GM12878 (cell line): Measurements from ENCODE around the gene WRAP73. TPM values are rescaled to one million over a fixed set of nuclear protein-coding genes. Genes with fewer than 3 reads are reported as not detected.

Experiments
- ATAC-seq: fragments of 200-7000 bp; cut with Tn5 transposase; 3 replicates; pipeline ENCODE4 v1.9.1; 2020; ENCODE audit warnings: mild to moderate bottlenecking, moderate library complexity
- BruUV-seq: library from RNA; stranded (reverse); fragments of 400-500 nt; replicated peaks from 2 replicates; lab custom pipeline; 2021; lab: Mats Ljungman, UMichigan
- CTCF ChIA-PET: fragments of 300-600 bp; sonication (Branson Sonifier 250); formaldehyde crosslinking; extraction: SDS; loops from one replicate; lab custom pipeline; 2021; ENCODE audit warnings: inconsistent platforms; lab: Yijun Ruan, JAX
- POLR2A ChIA-PET: fragments of 350-600 bp; formaldehyde crosslinking; extraction: SDS; loops from one replicate; lab custom pipeline; 2021; ENCODE audit warnings: inconsistent platforms; lab: Charles Lee
- RAD21 ChIA-PET: fragments of 300-600 bp; sonication (Branson Sonifier 250); formaldehyde crosslinking; loops from one replicate; lab custom pipeline; 2023; ENCODE audit warnings: antibody characterized with exemption; ENCODE audit not compliant: unreplicated experiment; lab: Charles Lee
- SMC1A ChIA-PET: fragments of 300-600 bp; sonication (Branson Sonifier 250); formaldehyde crosslinking; loops from one replicate; lab custom pipeline; 2023; ENCODE audit not compliant: unreplicated experiment, uncharacterized antibody; lab: Charles Lee
- DNase-seq: peaks from one replicate; pipeline ENCODE4 v3.0.0-alpha.2; 2011; ENCODE audit warnings: low read depth, low spot score
- FAIRE-seq: peaks from 3 replicates; lab custom pipeline; 2011; peaks lifted over from hg19 to GRCh38; lab: Jason Lieb, UNC
- H2AFZ ChIP-seq: 2 replicates; pipeline ENCODE4 v1.6.0; 2011; ENCODE audit warnings: low read depth, low read length, control low read depth; ENCODE audit not compliant: control insufficient read depth
- H3K27ac ChIP-seq: 2 replicates; pipeline ENCODE4 v1.5.1; 2011; ENCODE audit warnings: control low read depth; ENCODE audit not compliant: control insufficient read depth, insufficient read depth
- H3K27me3 ChIP-seq, 2 experiments: replicated peaks in 1 of 2; 2 replicates each; pipeline versions ENCODE4 v1.6.0 to v1.6.1; 2011; ENCODE audit warnings: low read length in 1 of 2; ENCODE audit not compliant: control insufficient read depth in 2 of 2, insufficient read depth in 2 of 2
- H3K36me3 ChIP-seq, 2 experiments: 2 replicates each; pipeline ENCODE4 v1.5.1; 2011; ENCODE audit warnings: low read length in 1 of 2; ENCODE audit not compliant: control insufficient read depth in 2 of 2, insufficient read depth in 2 of 2
- H3K4me1 ChIP-seq: 2 replicates; pipeline ENCODE4 v1.6.1; 2011; ENCODE audit warnings: mild to moderate bottlenecking, low read length, moderate library complexity, mixed read lengths; ENCODE audit not compliant: control insufficient read depth, insufficient read depth
- H3K4me2 ChIP-seq: 2 replicates; pipeline ENCODE4 v1.6.0; 2011; ENCODE audit warnings: control low read depth; ENCODE audit not compliant: control insufficient read depth, insufficient read depth
- H3K4me3 ChIP-seq: fragments of 200-600 bp; sonication (generic); 2 replicates; pipeline ENCODE4 v1.5.1; 2016
- H3K79me2 ChIP-seq: 2 replicates; pipeline ENCODE4 v1.6.0; 2011; ENCODE audit warnings: low read length; ENCODE audit not compliant: control insufficient read depth, insufficient read depth
- H3K9ac ChIP-seq: 2 replicates; pipeline ENCODE4 v1.8.0; 2011; ENCODE audit warnings: low read length, control low read depth, mixed read lengths; ENCODE audit not compliant: control insufficient read depth, insufficient read depth
- H3K9me3 ChIP-seq: replicated peaks from 3 replicates; pipeline ENCODE4 v1.5.1; 2011; ENCODE audit warnings: mild to moderate bottlenecking, low read length; ENCODE audit not compliant: control insufficient read depth, insufficient read depth
- H4K20me1 ChIP-seq: 2 replicates; pipeline ENCODE4 v1.6.0; 2011; ENCODE audit not compliant: control insufficient read depth, insufficient read depth
- EED ChIP-seq: sonication (generic); IDR thresholded peaks from 2 replicates; pipeline ENCODE4 v1.6.1; 2016; ENCODE audit warnings: antibody characterized with exemption, low read depth
- EGR1 ChIP-seq, 2 experiments: IDR thresholded peaks; 1 replicate in 1 of 2; 2 replicates in 1 of 2; pipeline ENCODE4 v1.6.1; 2011 to 2012; ENCODE audit warnings: low read depth in 2 of 2, low read length in 2 of 2, borderline replicate concordance in 1 of 2, mild to moderate bottlenecking in 1 of 2, moderate library complexity in 1 of 2
- ESRRA ChIP-seq: IDR thresholded peaks from 2 replicates; pipeline ENCODE4 v1.6.1; 2012; ENCODE audit warnings: mild to moderate bottlenecking, low read length, improper control_type of control experiment
- FOS ChIP-seq: IDR thresholded peaks from 3 replicates; pipeline ENCODE4 v1.6.1; 2011; ENCODE audit warnings: borderline replicate concordance; ENCODE audit not compliant: insufficient read length; ENCODE audit errors: extremely low read depth
- HDAC6 ChIP-seq: fragments of 200-600 bp; sonication (generic); IDR thresholded peaks from one replicate; pipeline ENCODE4 v1.8.0; 2017; ENCODE audit warnings: antibody characterized with exemption; ENCODE audit not compliant: unreplicated experiment
- IKZF1 ChIP-seq: fragments of 450-650 bp; conservative IDR thresholded peaks from 2 replicates; pipeline ENCODE4 v1.6.1; 2017; ENCODE audit warnings: antibody characterized with exemption, mild to moderate bottlenecking
- ZNF217 ChIP-seq: fragments of 450-650 bp; IDR thresholded peaks from 2 replicates; pipeline ENCODE4 v1.6.1; 2017; ENCODE audit warnings: antibody characterized with exemption, mild to moderate bottlenecking
- WGBS: methylation state at CpG from one replicate; pipeline ENCODE4 v1.1.6; 2016; ENCODE audit warnings: low lambda C conversion rate; ENCODE audit not compliant: insufficient replicate concordance, insufficient coverage; ENCODE audit errors: missing lambda C conversion rate; 5-methylcytosine and 5-hydroxymethylcytosine counted together
- in situ Hi-C: fragments of 300-500 bp; cut with MboI; formaldehyde crosslinking; loops from 9 replicates; pipeline ENCODE4 v1.14.3; 2018; ENCODE audit warnings: mixed read lengths
- intact Hi-C: fragments of 100-400 bp; cut with micrococcal nuclease; formaldehyde crosslinking; loops from one replicate; pipeline ENCODE4 v1.14.2; 2022; ENCODE audit not compliant: unreplicated experiment
- polyA plus RNA-seq, 11 experiments: library from polyadenylated mRNA; depleted of rRNA in 4 of 11; unstranded in 6 of 11; stranded (reverse) in 5 of 11; fragments of >200 nt; fragmentation: Nextera tagmentation in 4 of 11; fragmentation: Illumina TruSeq in 1 of 11; extraction: Ambion mirVana in 4 of 11; extraction: Trizol in 1 of 11; gene quantifications; 1 replicate in 1 of 11; 2 replicates in 10 of 11; pipeline versions ENCODE4 v1.2.1 to v1.2.3, GENCODE V29; 2011 to 2016; ENCODE audit warnings: inconsistent platforms in 2 of 11, missing spikeins in 2 of 11, low read depth in 1 of 11
- total RNA-seq, 4 experiments: library from RNA; depleted of rRNA in 3 of 4; stranded (reverse); fragments of >200 nt in 3 of 4; fragmentation: Illumina TruSeq in 1 of 4; extraction: Trizol in 1 of 4; gene quantifications; 2 replicates each; pipeline versions ENCODE4 v1.2.1 to v1.2.3, GENCODE V29; 2013 to 2021
- TF ChIP-seq, protein P1 (sequence below): fragments of 450-650 bp; IDR thresholded peaks from 2 replicates; pipeline ENCODE4 v1.6.1; 2017; ENCODE audit warnings: mild to moderate bottlenecking, moderate library complexity

Gene WRAP73
- total and polyA plus RNA-seq, 10 of the 15 experiments (the other 5 are each of a cell fraction or from before 2014, with no cell fraction given), result 3.2 to 65.8 (median 48.0) TPM

DNA sequence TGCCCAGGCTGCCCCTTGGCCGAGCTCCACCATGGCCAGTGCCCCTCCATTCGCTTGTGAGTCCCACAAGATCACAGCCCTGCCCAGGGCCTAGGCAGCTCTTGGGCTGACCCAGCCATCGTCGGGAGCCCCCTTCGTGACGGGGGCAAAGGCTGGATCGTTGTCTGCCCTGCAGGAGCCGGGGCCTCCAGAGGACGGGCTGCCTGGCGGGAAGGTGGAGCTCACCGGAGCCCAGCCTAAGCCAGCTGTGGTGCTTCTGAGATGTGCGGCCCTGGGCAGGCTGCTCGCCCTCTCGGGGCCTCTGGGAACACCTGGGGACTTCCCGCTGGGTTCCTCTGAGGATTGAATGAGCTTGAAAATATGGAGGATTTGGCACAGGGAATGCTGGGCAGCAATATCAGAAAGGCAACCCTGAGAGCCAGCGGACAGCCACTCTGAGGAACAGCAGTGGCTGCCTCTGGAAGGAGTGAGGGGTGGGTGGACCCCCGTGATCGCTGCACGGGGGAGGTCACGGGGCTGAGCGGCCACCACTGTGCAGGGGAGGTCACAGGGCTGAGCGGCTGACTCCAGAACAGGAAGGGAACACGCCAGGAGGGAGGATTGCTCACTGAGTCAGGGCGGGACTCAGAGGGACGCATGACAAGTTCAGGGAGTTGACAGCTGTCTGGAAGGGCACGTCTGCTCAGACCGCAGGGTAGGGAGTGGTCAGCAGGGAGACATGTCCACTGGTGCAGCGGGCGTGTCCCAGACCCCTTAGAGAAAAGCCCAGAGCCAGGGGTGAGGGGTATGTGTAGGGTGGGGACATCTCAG is 21.7 kb upstream of the WRAP73 start:
- no peak for FAIRE-seq

More for the DNA sequence above, 21.7 kb upstream of the WRAP73 start:
- POLR2A ChIA-PET, result interaction anchor here (4.0 kb wide), 1 partner anchor 17 kb away, joined by 65 read pairs; the partner anchor contains the start of gene TP73
- intact Hi-C loops, result no loop called here
- Histone ChIP-seq H3K36me3 (peaks cover 0 to 12% of the 10 kb centered on the region in 2 experiments; a peak in 2 of 4 replicates), H4K20me1 (no peaks in the 10 kb centered on the region), H2AFZ (no peak overlapping the region), H3K9me3 (no peaks in the 10 kb centered on the region), H3K27ac (peak overlapping the region; percentile 93), H3K4me1 (peaks cover 80% of the 10 kb centered on the region), H3K79me2 (peaks cover 81% of the 10 kb centered on the region), H3K27me3 (no peaks in the 10 kb centered on the region), H3K4me3 (no peak overlapping the region), H3K4me2 (peak overlapping the region; percentile 85), H3K9ac (no peak overlapping the region; the same call in 1 of the 2 replicates)
- no peak for TF ChIP-seq EED
- TF ChIP-seq FOS, result no peak
- peak; percentile 35; the same call in 1 of the 2 replicates for TF ChIP-seq IKZF1
- TF ChIP-seq EGR1 (IDR thresholded peaks at IDR 0.05; ENCODE audit: borderline replicate concordance in 1 of 2, low read depth in 2 of 2, low read length in 2 of 2), result no peak
- TF ChIP-seq HDAC6, result no peak
- no peak for TF ChIP-seq ZNF217
- TF ChIP-seq, protein P1, sequence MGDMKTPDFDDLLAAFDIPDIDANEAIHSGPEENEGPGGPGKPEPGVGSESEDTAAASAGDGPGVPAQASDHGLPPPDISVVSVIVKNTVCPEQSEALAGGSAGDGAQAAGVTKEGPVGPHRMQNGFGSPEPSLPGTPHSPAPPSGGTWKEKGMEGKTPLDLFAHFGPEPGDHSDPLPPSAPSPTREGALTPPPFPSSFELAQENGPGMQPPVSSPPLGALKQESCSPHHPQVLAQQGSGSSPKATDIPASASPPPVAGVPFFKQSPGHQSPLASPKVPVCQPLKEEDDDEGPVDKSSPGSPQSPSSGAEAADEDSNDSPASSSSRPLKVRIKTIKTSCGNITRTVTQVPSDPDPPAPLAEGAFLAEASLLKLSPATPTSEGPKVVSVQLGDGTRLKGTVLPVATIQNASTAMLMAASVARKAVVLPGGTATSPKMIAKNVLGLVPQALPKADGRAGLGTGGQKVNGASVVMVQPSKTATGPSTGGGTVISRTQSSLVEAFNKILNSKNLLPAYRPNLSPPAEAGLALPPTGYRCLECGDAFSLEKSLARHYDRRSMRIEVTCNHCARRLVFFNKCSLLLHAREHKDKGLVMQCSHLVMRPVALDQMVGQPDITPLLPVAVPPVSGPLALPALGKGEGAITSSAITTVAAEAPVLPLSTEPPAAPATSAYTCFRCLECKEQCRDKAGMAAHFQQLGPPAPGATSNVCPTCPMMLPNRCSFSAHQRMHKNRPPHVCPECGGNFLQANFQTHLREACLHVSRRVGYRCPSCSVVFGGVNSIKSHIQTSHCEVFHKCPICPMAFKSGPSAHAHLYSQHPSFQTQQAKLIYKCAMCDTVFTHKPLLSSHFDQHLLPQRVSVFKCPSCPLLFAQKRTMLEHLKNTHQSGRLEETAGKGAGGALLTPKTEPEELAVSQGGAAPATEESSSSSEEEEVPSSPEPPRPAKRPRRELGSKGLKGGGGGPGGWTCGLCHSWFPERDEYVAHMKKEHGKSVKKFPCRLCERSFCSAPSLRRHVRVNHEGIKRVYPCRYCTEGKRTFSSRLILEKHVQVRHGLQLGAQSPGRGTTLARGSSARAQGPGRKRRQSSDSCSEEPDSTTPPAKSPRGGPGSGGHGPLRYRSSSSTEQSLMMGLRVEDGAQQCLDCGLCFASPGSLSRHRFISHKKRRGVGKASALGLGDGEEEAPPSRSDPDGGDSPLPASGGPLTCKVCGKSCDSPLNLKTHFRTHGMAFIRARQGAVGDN, result no peak
- TF ChIP-seq ESRRA, result no peak
- in situ Hi-C loops, result no loop called here
- no TSS peak for BruUV-seq
- no peak for DNase-seq
- CTCF ChIA-PET, result interaction anchor here (0.7 to 1.3 kb wide), 5 partner anchors 16 to 52 kb away, joined by 3 to 5 read pairs (median 4); no protein-coding TSS in a partner anchor
- SMC1A ChIA-PET, result interaction anchor here (1.7 to 3.8 kb wide), 2 partner anchors 17 to 21 kb away, joined by 5 to 65 read pairs; partner anchors contain the start of genes TP73 and WRAP73
- no peak for ATAC-seq
- RAD21 ChIA-PET, result interaction anchor here (0.8 to 5.4 kb wide), 4 partner anchors 15 to 53 kb away, joined by 3 to 42 read pairs (median 11); partner anchors contain the start of gene TP73
- WGBS, result 53% methylated on average over 29 of the region's 29 CpGs
